Stimulated activated naive CD4-positive, alpha-beta T cell treated with Interleukin-2 at 50 U/mL for 16 hours (primary cell): ENCODE data around the gene COL6A1.
"Not testable (repeated sequence)": the region's sequence is repeated elsewhere in the genome, so short reads cannot be mapped to it uniquely, and the experiment has no call there.

Experiments
- DNase-seq: peaks from one replicate; lab custom pipeline; 2025; lab: John Stamatoyannopoulos, UW

COL6A1 gene

GRCh38 chr21:45969921-45970673, 11.5 kb upstream of the COL6A1 start:
- DNase-seq, result no peak

- peak; percentile 24 for DNase-seq
Observed at GRCh38 chr21:45970674-45971615, 10.6 kb upstream of the COL6A1 start.

- DNase-seq, result no peak
Observed at GRCh38 chr21:45971616-45972352, 9.8 kb upstream of the COL6A1 start.

GRCh38 chr21:45972353-45972715, 9.2 kb upstream of the COL6A1 start:
- DNase-seq, result no peak

- no peak for DNase-seq
Observed at GRCh38 chr21:45972716-45973474, 8.7 kb upstream of the COL6A1 start.

- DNase-seq, result peak; percentile 69
Observed at GRCh38 chr21:45973475-45974072, 8.0 kb upstream of the COL6A1 start.

GRCh38 chr21:45974073-45975019, 7.2 kb upstream of the COL6A1 start:
- no peak for DNase-seq

- no peak for DNase-seq
Observed at GRCh38 chr21:45975020-45975666, 6.4 kb upstream of the COL6A1 start.

- DNase-seq, result not testable (repeated sequence)
Observed at GRCh38 chr21:45975667-45976409, 5.7 kb upstream of the COL6A1 start.

- DNase-seq, result no peak
Observed at GRCh38 chr21:45976701-45977311, 4.8 kb upstream of the COL6A1 start.

- DNase-seq, result no peak
Observed at GRCh38 chr21:45977396-45977795, 4.2 kb upstream of the COL6A1 start.

- no peak for DNase-seq
Observed at GRCh38 chr21:45979141-45979631, 2.4 kb upstream of the COL6A1 start.

GRCh38 chr21:45979651-45980050, 1.9 kb upstream of the COL6A1 start:
- no peak for DNase-seq

- no peak for DNase-seq
Observed at GRCh38 chr21:45980271-45980670, 1.3 kb upstream of the COL6A1 start.

GRCh38 chr21:45980697-45981096, 873 bp upstream of the COL6A1 start:
- DNase-seq, result no peak

- DNase-seq, result no peak
Observed at GRCh38 chr21:45982092-45982757, 655 bp downstream of the COL6A1 start.

GRCh38 chr21:45982758-45983648, 1.4 kb downstream of the COL6A1 start:
- no peak for DNase-seq
